Transverse colon (tissue), 4 donors: ENCODE measurements around the gene CHRNB1. TPM values are rescaled to one million over a fixed set of nuclear protein-coding genes. Genes with fewer than 3 reads are reported as not detected.
A peak's percentile ranks its signal among the peaks of the same experiment; 100 is the strongest.

Experiments used
- DNase-seq: peaks from one replicate; pipeline ENCODE4 v3.0.0-alpha.2; 2019
- H3K27ac ChIP-seq, 4 donors: fragments of 200-600 bp; sonication (generic); 2 replicates each; pipeline ENCODE4 v1.5.1; 2016 to 2018; ENCODE audit warnings: inconsistent platforms in 4 of 4
- H3K27me3 ChIP-seq: fragments of 200-600 bp; sonication (generic); 2 replicates; pipeline ENCODE4 v1.5.1; 2017; ENCODE audit warnings: inconsistent platforms
- H3K36me3 ChIP-seq, 4 donors: fragments of 200-600 bp; sonication (generic); 2 replicates each; pipeline ENCODE4 v1.5.1; 2017 to 2019; ENCODE audit warnings: inconsistent platforms in 4 of 4
- H3K4me1 ChIP-seq, 4 donors: fragments of 200-600 bp; sonication (generic); 2 replicates each; pipeline ENCODE4 v1.5.1; 2017 to 2020; ENCODE audit warnings: inconsistent platforms in 4 of 4
- H3K4me3 ChIP-seq, 4 donors: fragments of 200-600 bp; sonication (generic); 1 replicate in 1 of 4; 2 replicates in 3 of 4; pipeline versions ENCODE4 v1.5.1 to v1.6.1; 2017 to 2019; ENCODE audit warnings: inconsistent platforms in 4 of 4
- H3K9me3 ChIP-seq, 2 donors: fragments of 200-600 bp; sonication (generic); 2 replicates each; pipeline ENCODE4 v1.5.1; 2017 to 2019; ENCODE audit warnings: inconsistent platforms in 2 of 2
- CTCF ChIP-seq, 5 experiments: fragments of 200-600 bp in 3 of 5; fragments of 450-650 bp in 2 of 5; sonication (generic) in 3 of 5; IDR thresholded peaks; 1 replicate in 2 of 5; 2 replicates in 3 of 5; pipeline ENCODE4 v1.5.1; 2016 to 2017; ENCODE audit warnings: antibody characterized with exemption in 5 of 5, inconsistent platforms in 3 of 5, mild to moderate bottlenecking in 2 of 5, moderate library complexity in 1 of 5
- EP300 ChIP-seq: sonication (generic); formaldehyde crosslinking; IDR thresholded peaks from one replicate; pipeline ENCODE4 v1.6.1; 2017; ENCODE audit warnings: antibody characterized with exemption, low read depth
- POLR2A ChIP-seq: fragments of 450-650 bp; IDR thresholded peaks from one replicate; pipeline ENCODE4 v1.6.1; 2016; ENCODE audit warnings: antibody characterized with exemption, mild to moderate bottlenecking, moderate library complexity
- POLR2AphosphoS5 ChIP-seq, 3 donors: sonication (generic); formaldehyde crosslinking; IDR thresholded peaks; one replicate each; pipeline ENCODE4 v1.6.1; 2016; ENCODE audit warnings: antibody characterized with exemption in 3 of 3
- WGBS, 2 donors: methylation state at CpG; one replicate each; pipeline ENCODE4 v1.1.5; 2018; ENCODE audit warnings: low coverage in 1 of 2; 5-methylcytosine and 5-hydroxymethylcytosine counted together
- in situ Hi-C, 4 donors: fragments of 200-750 bp; cut with MboI; loops; one replicate each; pipeline versions ENCODE4 v1.15.0 to v1.15.1; 2017; ENCODE audit warnings: low sequenced_read_pairs in 3 of 4, low pct_ligation_motif_present in 1 of 4, low pct_unique_long_range_greater_than_20kb in 1 of 4
- intact Hi-C: fragments of 100-400 bp; cut with DNase I; formaldehyde crosslinking; loops from one replicate; pipeline ENCODE4 v1.15.1; 2023; ENCODE audit warnings: low total_unique reads
- total RNA-seq, 4 donors: library from RNA; depleted of rRNA; stranded (reverse); fragments of >200 nt; gene quantifications; one replicate each; pipeline ENCODE4 v1.1.0, GENCODE V29; 2016

The CHRNB1 gene
- total RNA-seq, 4 donors from 2014 or later: 5.8 to 10.3 (median 8.9) TPM; not detected in 1

DNA sequence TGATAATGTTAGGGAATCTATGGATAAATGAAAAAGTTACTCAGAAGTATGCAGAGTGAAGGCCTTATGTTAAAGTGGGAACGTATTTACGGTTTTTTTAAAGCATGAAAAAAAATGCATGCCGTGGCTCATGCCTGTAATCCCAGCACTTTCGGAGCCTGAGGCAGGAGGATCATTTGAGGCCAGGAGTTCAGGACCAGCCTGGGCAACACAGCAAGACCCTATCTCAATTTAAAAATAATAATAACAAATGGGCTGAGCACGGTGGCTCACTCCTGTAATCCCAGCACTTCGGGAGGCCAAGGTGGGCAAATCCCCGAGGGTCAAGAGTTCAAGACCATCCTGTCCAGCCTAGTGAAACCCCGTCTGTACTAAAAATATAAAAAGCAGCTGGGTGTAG, 45.3 kb downstream of the CHRNB1 start:
- intact Hi-C loops (no loop called here), in situ Hi-C loops (no loop called here)
- no peak overlapping the region for H3K27ac ChIP-seq
- no peaks in the 10 kb centered on the region for H3K9me3 ChIP-seq
- no peaks in the 10 kb centered on the region for H3K27me3 ChIP-seq
- peaks cover 21 to 82% (median 49%) of the 10 kb centered on the region in 4 donors for H3K4me1 ChIP-seq
- no peak for TF ChIP-seq EP300
- TF ChIP-seq POLR2A: no peak
- no peak for TF ChIP-seq POLR2AphosphoS5 (IDR thresholded peaks at IDR 0.05)
- TF ChIP-seq CTCF (IDR thresholded peaks at IDR 0.05): no peak
- H3K4me3 ChIP-seq: no peak overlapping the region
- WGBS, 2 donors: 70 to 85% methylated on average over 4 to 8 of the region's 8 CpGs
- no peaks in the 10 kb centered on the region for H3K36me3 ChIP-seq
- no peak for DNase-seq

GRCh38 chr17:7491583-7491982, 46.7 kb downstream of the CHRNB1 start:
- H3K27ac ChIP-seq: peak overlapping the region in 2 of 4 donors; percentile 48 to 59
- H3K27me3 ChIP-seq: no peaks in the 10 kb centered on the region
- in situ Hi-C loops (no loop called here), intact Hi-C loops (no loop called here)
- H3K4me1 ChIP-seq: peaks cover 13 to 67% (median 36%) of the 10 kb centered on the region in 4 donors
- 100% methylated on average over 1 of the region's 1 CpG for WGBS, 2 donors
- no peaks in the 10 kb centered on the region for H3K9me3 ChIP-seq
- no peak overlapping the region for H3K4me3 ChIP-seq
- TF ChIP-seq POLR2AphosphoS5 (IDR thresholded peaks at IDR 0.05): peak in 2 of 3 donors; percentile 9 to 29
- no peak for TF ChIP-seq CTCF (IDR thresholded peaks at IDR 0.05)
- peaks cover 0 to 8% (median 4%) of the 10 kb centered on the region in 4 donors for H3K36me3 ChIP-seq
- no peak for DNase-seq

DNA sequence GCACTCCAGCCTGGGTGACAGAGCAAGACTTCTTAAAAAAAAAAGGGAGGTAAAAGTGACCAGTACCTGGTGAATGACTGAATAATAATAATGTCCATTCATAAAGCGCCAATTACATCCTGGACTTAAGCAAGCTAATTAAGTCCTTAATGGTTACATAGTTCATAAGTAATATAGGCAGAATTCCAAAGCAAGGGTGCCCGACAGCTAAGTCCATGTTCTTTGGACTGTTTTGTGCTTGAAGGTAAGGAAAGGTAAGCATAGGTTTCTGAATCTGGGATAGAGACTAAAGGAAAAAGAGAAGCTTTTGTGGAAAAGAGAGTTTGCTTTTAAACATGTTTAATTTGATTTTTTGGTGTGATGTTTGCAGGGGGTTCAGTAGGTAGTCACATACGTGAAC, 49.1 kb downstream of the CHRNB1 start:
- DNase-seq: no peak
- Histone ChIP-seq H3K27me3 (no peaks in the 10 kb centered on the region), H3K36me3 (peaks cover 0 to 31% (median 14%) of the 10 kb centered on the region in 4 donors), H3K27ac (no peak overlapping the region), H3K4me3 (no peak overlapping the region), H3K9me3 (no peaks in the 10 kb centered on the region), H3K4me1 (peaks cover 0 to 47% (median 21%) of the 10 kb centered on the region in 4 donors)
- WGBS, 2 donors: 88 to 97% methylated on average over 3 of the region's 3 CpGs
- intact Hi-C loops (no loop called here), in situ Hi-C loops (no loop called here)
- TF ChIP-seq EP300 (no peak), POLR2AphosphoS5 (IDR thresholded peaks at IDR 0.05) (no peak), CTCF (IDR thresholded peaks at IDR 0.05) (no peak), POLR2A (no peak)

DNA sequence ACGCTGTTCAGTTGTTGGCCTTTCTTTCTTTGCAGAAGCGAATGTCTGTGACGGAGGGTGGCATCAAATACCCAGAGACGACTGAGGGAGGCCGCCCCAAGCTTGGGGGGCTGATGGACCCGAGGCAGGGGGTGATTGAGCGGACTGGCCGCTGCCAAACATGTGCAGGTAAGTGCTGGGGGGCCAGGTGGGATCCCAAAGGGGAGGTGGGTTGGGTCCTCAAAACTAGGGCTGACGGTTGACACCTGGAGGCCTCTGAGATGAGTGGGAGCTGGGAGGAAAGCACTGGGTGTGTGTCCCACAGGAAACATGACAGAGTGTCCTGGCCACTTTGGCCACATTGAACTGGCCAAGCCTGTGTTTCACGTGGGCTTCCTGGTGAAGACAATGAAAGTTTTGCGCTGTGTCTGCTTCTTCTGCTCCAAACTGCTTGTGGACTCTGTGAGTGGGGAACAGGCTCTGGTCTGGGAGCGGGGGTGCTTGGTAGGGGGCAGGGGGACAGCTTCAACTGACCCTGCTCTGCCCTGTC, 51.1 kb downstream of the CHRNB1 start:
- intact Hi-C loops (no loop called here), in situ Hi-C loops (no loop called here)
- Histone ChIP-seq H3K4me1 (peaks cover 0 to 27% (median 12%) of the 10 kb centered on the region in 4 donors), H3K27me3 (no peaks in the 10 kb centered on the region), H3K27ac (no peak overlapping the region), H3K9me3 (no peaks in the 10 kb centered on the region), H3K36me3 (peaks cover 0 to 47% (median 24%) of the 10 kb centered on the region in 4 donors), H3K4me3 (no peak overlapping the region)
- TF ChIP-seq POLR2AphosphoS5 (IDR thresholded peaks at IDR 0.05): no peak
- TF ChIP-seq CTCF (IDR thresholded peaks at IDR 0.05): no peak
- TF ChIP-seq EP300: no peak
- no peak for TF ChIP-seq POLR2A
- no peak for DNase-seq
- 67 to 89% methylated on average over 1 to 10 of the region's 12 CpGs for WGBS, 2 donors
